HG03575 (cell line): ENCODE data around the gene IL31RA.
"Not testable (repeated sequence)": the region's sequence is repeated elsewhere in the genome, so short reads cannot be mapped to it uniquely, and the experiment has no call there.

Source experiments
- ATAC-seq: cut with Tn5 transposase; IDR thresholded peaks from one replicate; pipeline ENCODE4 v1.9.1; 2021; ENCODE audit not compliant: unreplicated experiment, insufficient number of reproducible peaks, low FRiP score; ENCODE audit errors: extremely low read depth

Gene IL31RA

DNA sequence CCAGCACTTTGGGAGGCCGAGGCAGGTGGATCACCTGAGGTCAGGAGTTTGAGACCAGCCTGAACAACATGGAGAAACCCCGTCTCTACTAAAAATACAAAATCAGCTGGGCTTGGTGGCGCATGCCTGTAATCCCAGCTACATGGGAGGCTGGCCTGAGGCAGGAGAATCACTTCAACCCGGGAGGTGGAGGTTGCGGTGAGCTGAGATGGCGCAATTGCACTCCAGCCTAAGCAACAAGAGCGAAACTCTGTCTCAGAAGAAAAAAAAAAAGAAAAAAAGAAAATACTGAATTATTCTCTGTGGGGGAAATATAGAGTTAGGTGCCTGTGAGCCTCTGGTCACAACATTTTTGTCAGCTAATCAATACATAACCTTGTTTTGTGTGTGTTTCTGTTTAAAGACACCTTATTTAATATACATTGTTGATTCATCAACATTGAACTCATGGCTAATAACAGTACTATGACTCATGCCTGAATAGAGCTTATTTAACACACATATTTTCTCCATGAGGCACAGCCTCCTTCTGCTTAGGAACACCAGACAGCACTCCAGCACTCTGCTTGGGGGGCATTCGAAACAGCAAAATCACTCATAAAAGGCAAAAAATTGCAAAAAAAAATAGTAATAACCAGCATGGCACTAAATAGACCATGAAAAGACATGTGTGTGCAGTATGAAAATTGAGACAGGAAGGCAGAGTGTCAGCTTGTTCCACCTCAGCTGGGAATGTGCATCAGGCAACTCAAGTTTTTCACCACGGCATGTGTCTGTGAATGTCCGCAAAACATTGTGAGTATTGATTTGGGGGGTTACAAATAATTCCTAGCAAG is at the start of gene IL31RA:
Gene IL31RA (plus strand): TSS at position 519 of the 836 bp plus-strand sequence. CDS start 214 bp downstream, at position 733.
- no peak for ATAC-seq

- ATAC-seq: not testable (repeated sequence)
Observed at GRCh38 chr5:55808814-55809213, 42.3 kb upstream of the IL31RA start.

GRCh38 chr5:55815939-55816338 is 35.2 kb upstream of the IL31RA start:
- ATAC-seq: not testable (repeated sequence)

DNA sequence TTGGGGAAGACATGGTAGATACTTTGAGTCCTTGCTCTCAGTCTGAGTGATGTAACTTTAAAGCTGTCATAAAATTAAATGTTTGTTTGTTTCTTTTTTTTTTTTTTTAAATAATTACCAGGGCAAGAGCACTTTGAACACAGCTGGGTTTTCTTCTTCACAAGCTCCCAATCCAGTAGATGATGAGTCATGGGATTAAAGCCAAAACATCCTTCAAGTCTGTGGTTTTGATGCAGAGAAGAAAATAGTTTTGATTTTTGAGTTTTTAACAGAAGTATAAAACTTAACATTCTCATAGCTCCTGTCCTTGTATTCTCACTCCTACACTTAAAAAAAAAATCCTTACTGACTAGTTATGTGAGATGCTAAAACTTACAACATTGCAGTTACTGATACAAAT is 34.8 kb upstream of the IL31RA start:
- no peak for ATAC-seq

- ATAC-seq: no peak
Observed at GRCh38 chr5:55817030-55817429, 34.1 kb upstream of the IL31RA start.

- ATAC-seq: no peak
Observed at GRCh38 chr5:55820488-55820887, 30.7 kb upstream of the IL31RA start.

DNA sequence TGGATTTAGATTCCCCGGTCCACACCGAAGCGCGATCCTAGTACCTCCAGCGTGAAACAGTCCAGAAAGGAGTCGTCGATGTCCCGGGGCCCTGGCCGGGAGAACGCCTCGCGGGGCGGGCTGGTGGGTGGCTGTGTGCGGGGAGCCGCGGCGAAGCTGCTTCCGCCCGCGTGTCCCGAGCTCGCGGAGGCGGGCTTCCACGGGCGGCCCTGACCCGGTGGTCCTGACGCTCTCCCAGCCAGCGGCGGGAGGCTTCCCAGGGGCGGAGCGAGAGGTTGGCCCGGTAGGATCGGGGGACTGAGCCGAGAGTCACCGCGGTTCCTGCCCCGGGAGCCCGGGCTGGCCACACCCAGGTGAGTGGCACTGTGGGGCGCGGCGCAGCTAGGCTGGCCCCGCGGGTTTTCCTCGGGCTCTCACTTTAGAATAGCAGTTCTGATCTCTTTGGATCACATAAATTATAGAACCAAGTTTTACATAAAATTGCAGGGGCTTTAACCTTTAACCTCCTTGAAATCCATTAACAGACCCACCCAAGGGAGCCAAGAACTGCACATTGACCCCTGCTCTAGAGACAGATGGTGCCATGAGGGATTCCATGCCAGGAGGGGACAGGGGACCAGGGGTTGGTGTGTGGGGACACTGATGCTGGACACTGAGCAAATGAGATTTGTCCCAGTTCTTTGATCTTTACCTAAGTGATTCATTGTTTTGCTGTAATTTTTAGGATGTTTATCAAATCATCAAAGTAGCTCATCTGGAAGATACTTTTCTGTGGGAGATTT is 29.2 kb upstream of the IL31RA start:
- ATAC-seq: no peak

GRCh38 chr5:55823151-55823796 is 27.9 kb upstream of the IL31RA start:
- ATAC-seq: no peak

DNA sequence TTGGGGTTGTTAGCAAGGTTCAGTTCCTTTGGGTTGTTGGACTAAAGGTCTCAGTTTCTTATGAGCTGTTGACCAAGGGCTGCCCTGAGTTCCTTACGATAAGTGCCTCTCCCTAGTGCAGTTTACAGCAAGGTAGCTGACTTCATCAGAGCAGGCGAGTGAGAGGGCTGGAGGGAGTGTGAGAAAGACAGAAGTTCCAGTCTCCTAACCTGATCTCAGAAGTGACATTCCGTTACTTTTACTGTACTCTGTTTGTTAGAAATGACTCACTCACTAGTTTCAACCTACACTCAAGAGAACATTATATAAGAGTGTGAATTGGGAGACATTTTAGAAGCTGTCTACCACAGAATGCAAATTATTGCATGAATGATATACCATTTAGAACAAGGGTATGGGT is 21.2 kb upstream of the IL31RA start:
- no peak for ATAC-seq

DNA sequence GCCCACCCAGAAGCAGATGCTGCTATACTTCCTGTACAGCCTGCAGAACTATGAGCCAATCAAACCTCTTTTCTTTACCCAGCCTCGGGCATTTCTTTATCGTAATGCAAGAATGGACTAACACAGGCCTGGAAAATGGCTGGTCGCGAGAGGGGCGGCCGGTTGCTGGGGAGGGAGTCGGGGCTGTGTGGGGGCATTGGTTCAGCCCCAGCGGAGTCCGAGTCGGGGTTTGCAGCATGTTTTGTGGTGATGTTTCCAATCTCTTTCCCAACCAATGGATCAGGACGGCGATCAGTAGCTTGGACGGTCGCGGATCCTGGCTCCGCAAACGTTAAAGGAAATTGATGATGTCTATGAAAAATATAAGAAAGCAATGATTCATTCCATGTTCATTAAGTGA is 18.7 kb upstream of the IL31RA start:
- ATAC-seq: no peak

DNA sequence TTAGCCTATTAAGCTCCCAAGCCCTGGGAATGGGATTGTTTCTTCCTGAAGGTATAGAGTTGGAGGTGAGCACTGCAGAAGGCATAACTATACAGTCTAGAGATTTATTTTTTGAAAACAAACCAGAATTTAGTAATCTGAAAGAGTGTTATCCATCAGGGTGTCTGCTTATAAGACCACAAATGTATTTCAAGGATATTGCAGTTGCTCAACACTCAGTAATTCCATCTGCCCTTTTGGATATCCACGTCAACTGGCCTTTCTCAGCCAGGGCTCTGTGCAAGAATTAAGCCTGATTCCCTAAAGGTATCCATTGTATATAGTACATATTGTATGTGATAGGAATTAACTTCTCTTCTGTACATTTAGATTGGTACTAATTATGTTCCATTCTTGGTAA is 15.0 kb upstream of the IL31RA start:
- ATAC-seq: no peak

- no peak for ATAC-seq
Observed at GRCh38 chr5:55841976-55842375, 9.2 kb upstream of the IL31RA start.

DNA sequence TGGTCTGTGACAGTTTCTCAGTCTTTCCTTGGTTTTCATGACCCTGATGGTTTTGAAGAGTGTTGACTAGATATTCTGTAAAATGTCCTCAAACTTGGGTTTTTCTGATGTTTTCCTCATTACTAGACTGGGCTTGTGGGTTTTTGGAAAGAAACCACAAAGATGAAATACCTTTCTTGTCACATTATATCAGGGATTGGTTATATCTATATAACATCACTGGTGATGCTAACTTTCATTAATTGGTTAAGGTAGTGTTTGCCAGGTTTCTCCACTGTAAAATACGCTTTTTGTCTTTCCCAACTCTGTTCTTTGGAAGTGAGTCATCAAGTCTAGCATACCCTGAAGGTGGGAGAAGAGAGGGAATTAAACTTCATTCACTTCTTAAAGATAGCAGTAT is 3.3 kb upstream of the IL31RA start:
- ATAC-seq: no peak

DNA sequence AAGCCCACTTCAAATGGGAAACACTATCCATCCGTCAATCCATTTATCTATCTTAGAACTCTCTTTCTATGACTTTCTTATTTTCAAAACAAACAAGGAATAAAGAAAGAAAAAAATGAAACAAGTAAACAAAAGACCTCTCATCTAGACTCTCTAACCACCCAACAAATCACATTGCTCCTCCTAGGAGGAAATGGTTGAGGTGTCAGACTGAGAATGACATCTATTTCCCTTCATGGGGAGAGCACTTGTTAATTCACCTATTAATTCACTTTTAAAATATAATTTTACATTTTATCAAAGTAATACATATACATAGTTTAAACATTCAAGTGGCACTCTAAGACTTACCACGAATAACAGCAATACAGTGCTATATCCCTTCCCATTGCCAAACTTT is 2.4 kb upstream of the IL31RA start:
- ATAC-seq: no peak

GRCh38 chr5:55851675-55851979 is 470 bp downstream of the IL31RA start:
- no peak for ATAC-seq

DNA sequence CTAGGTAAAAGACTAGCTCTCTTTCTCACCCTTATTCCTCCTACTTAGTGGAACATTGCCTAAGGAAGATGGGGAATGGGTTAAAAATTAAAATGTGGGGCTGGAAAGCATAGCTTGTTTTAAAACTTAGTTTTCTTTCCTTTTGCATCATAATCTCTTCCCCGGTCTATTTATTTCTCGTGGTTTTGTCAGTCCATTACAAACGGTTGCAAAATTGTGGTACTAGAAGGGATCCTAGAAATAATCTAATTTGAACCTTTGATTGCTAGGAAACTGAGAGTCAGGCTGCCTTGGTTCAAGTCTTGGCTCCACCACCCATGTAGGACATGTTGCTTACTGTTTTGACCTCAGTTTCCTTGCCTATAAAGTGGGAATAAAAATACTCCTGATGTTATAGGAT is 1.3 kb downstream of the IL31RA start:
- no peak for ATAC-seq

- ATAC-seq: no peak
Observed at GRCh38 chr5:55853041-55853670, 2.0 kb downstream of the IL31RA start.

DNA sequence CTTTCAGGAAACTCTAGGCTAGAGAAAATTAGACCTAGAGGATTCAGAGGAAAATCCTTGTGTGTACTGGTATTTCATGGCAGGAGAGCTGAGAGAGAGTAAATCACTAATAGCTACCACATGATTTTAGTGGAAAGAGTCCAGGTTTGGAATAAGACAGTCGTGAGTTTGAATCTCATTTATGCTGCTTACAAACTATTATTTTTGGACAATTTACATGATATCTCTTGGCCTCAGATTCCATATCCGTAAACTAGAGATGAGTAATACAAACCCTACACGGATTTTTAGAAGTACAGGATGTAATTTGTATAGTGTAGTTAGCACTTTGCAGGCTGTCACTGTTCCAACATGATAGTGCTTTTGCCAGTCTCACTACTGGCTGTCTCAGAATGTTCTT is 2.7 kb downstream of the IL31RA start:
- no peak for ATAC-seq

- no peak for ATAC-seq
Observed at GRCh38 chr5:55855509-55855908, 4.4 kb downstream of the IL31RA start.
